Measurements from ENCODE around the gene ADIRF.
"Not testable (repeated sequence)": the region's sequence is repeated elsewhere in the genome, so short reads cannot be mapped to it uniquely, and the experiment has no call there.

ADIRF gene

GRCh38 chr10:86970982-86971231 lies 2.6 kb downstream of the ADIRF start:
- DNase-seq: no peak
- TF ChIP-seq POLR2A (IDR thresholded peaks at IDR 0.05; ENCODE audit: low read length) (no peak), GATA1 (IDR thresholded peaks at IDR 0.05; ENCODE audit: low read depth, low read length) (no peak)

- no peak for TF ChIP-seq GATA1 (IDR thresholded peaks at IDR 0.05; ENCODE audit: low read depth, low read length)
- TF ChIP-seq POLR2A (IDR thresholded peaks at IDR 0.05; ENCODE audit: low read length): no peak
- peak; percentile 69 to 78 for DNase-seq
Observed at GRCh38 chr10:86971232-86971991, 3.1 kb downstream of the ADIRF start.

- TF ChIP-seq POLR2A (IDR thresholded peaks at IDR 0.05; ENCODE audit: low read length): no peak
- DNase-seq: no peak
Observed at GRCh38 chr10:86972613-86973380, 4.5 kb downstream of the ADIRF start.

- TF ChIP-seq GATA1 (IDR thresholded peaks at IDR 0.05; ENCODE audit: low read depth, low read length): no peak
- TF ChIP-seq POLR2A (IDR thresholded peaks at IDR 0.05; ENCODE audit: low read length): no peak
- DNase-seq: no peak
Observed at GRCh38 chr10:86974484-86974883, 6.2 kb downstream of the ADIRF start.

GRCh38 chr10:86976362-86977056 lies 8.2 kb downstream of the ADIRF start:
- TF ChIP-seq POLR2A (IDR thresholded peaks at IDR 0.05; ENCODE audit: low read length) (no peak), GATA1 (IDR thresholded peaks at IDR 0.05; ENCODE audit: low read depth, low read length) (no peak)
- no peak for DNase-seq

- not testable (repeated sequence) for DNase-seq
Observed at GRCh38 chr10:86978457-86978856, 10.2 kb downstream of the ADIRF start.

- no peak for DNase-seq
Observed at GRCh38 chr10:86979296-86979818, 11.1 kb downstream of the ADIRF start.

GRCh38 chr10:86979977-86980448 lies 11.7 kb downstream of the ADIRF start:
- TF ChIP-seq GATA1 (IDR thresholded peaks at IDR 0.05; ENCODE audit: low read depth, low read length) (no peak), POLR2A (IDR thresholded peaks at IDR 0.05; ENCODE audit: low read length) (no peak)
- no peak for DNase-seq

More at GRCh38 chr10:86979296-86979818, 11.1 kb downstream of the ADIRF start:
- TF ChIP-seq POLR2A (IDR thresholded peaks at IDR 0.05; ENCODE audit: low read length) (no peak), GATA1 (IDR thresholded peaks at IDR 0.05; ENCODE audit: low read depth, low read length) (no peak)

GRCh38 chr10:86981020-86981419 lies 12.7 kb downstream of the ADIRF start:
- peak; percentile 10 to 51 for DNase-seq

GRCh38 chr10:86981716-86982115 lies 13.4 kb downstream of the ADIRF start:
- no peak for DNase-seq

GRCh38 chr10:86984498-86984897 lies 16.2 kb downstream of the ADIRF start:
- DNase-seq: not testable (repeated sequence)

More at GRCh38 chr10:86981716-86982115, 13.4 kb downstream of the ADIRF start:
- TF ChIP-seq GATA1 (IDR thresholded peaks at IDR 0.05; ENCODE audit: low read depth, low read length): no peak
- TF ChIP-seq POLR2A (IDR thresholded peaks at IDR 0.05; ENCODE audit: low read length): no peak

- TF ChIP-seq GATA1 (IDR thresholded peaks at IDR 0.05; ENCODE audit: low read depth, low read length): no peak
- TF ChIP-seq POLR2A (IDR thresholded peaks at IDR 0.05; ENCODE audit: low read length): no peak
- DNase-seq: no peak
Observed at GRCh38 chr10:86988520-86988919, 20.2 kb downstream of the ADIRF start.

GRCh38 chr10:86991362-86991761 lies 23.1 kb downstream of the ADIRF start:
- not testable (repeated sequence) for DNase-seq

GRCh38 chr10:86992456-86992855 lies 24.2 kb downstream of the ADIRF start:
- TF ChIP-seq POLR2A (IDR thresholded peaks at IDR 0.05; ENCODE audit: low read length) (no peak), GATA1 (IDR thresholded peaks at IDR 0.05; ENCODE audit: low read depth, low read length) (no peak)
- no peak for DNase-seq

GRCh38 chr10:86992929-86993328 lies 24.6 kb downstream of the ADIRF start:
- TF ChIP-seq GATA1 (IDR thresholded peaks at IDR 0.05; ENCODE audit: low read depth, low read length) (no peak), POLR2A (IDR thresholded peaks at IDR 0.05; ENCODE audit: low read length) (no peak)
- DNase-seq: no peak

GRCh38 chr10:86999802-87000403 lies 31.6 kb downstream of the ADIRF start:
- not testable (repeated sequence) for DNase-seq

Data from erythroblast (primary cell).